Stomach (tissue), 4 donors: ENCODE results near the gene KLHL2.
"Not testable (repeated sequence)": the region's sequence is repeated elsewhere in the genome, so short reads cannot be mapped to it uniquely, and the experiment has no call there.

ENCODE experiments used
- POLR2A ChIP-seq, 4 donors: fragments of 450-650 bp; IDR thresholded peaks; one replicate each; pipeline ENCODE4 v1.6.1; 2016; ENCODE audit warnings: antibody characterized with exemption in 4 of 4, control low read depth in 2 of 4, mild to moderate bottlenecking in 1 of 4, moderate library complexity in 1 of 4
- POLR2AphosphoS5 ChIP-seq, 3 donors: sonication (generic); formaldehyde crosslinking; IDR thresholded peaks; one replicate each; pipeline ENCODE4 v1.6.1; 2016; ENCODE audit warnings: antibody characterized with exemption in 3 of 3
- TF ChIP-seq, protein P1 (sequence below), 7 experiments: fragments of 450-650 bp in 4 of 7; fragments of 200-600 bp in 3 of 7; sonication (generic) in 3 of 7; IDR thresholded peaks; one replicate each; pipeline ENCODE4 v1.5.1; 2016 to 2019; ENCODE audit warnings: antibody characterized with exemption in 7 of 7, control low read depth in 2 of 7, mild to moderate bottlenecking in 1 of 7

GRCh38 chr4:165273443-165273842 is 66.1 kb downstream of the KLHL2 start:
- TF ChIP-seq, protein P1, sequence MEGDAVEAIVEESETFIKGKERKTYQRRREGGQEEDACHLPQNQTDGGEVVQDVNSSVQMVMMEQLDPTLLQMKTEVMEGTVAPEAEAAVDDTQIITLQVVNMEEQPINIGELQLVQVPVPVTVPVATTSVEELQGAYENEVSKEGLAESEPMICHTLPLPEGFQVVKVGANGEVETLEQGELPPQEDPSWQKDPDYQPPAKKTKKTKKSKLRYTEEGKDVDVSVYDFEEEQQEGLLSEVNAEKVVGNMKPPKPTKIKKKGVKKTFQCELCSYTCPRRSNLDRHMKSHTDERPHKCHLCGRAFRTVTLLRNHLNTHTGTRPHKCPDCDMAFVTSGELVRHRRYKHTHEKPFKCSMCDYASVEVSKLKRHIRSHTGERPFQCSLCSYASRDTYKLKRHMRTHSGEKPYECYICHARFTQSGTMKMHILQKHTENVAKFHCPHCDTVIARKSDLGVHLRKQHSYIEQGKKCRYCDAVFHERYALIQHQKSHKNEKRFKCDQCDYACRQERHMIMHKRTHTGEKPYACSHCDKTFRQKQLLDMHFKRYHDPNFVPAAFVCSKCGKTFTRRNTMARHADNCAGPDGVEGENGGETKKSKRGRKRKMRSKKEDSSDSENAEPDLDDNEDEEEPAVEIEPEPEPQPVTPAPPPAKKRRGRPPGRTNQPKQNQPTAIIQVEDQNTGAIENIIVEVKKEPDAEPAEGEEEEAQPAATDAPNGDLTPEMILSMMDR (IDR thresholded peaks at IDR 0.05): not testable (repeated sequence)
- TF ChIP-seq POLR2AphosphoS5, POLR2A (IDR thresholded peaks at IDR 0.05): not testable (repeated sequence)
